Esophagus mucosa (tissue), 1 donor: ENCODE measurements around the gene FAM210A. TPM values are rescaled to one million over a fixed set of nuclear protein-coding genes. Genes with fewer than 3 reads are reported as not detected.
"Not testable (repeated sequence)": the region's sequence is repeated elsewhere in the genome, so short reads cannot be mapped to it uniquely, and the experiment has no call there.

Experiments
- ATAC-seq: fragments of 200-7000 bp; cut with Tn5 transposase; one replicate; pipeline ENCODE4 v1.9.1; 2020
- total RNA-seq: library from RNA; stranded (reverse); gene quantifications from one replicate; pipeline ENCODE4 v1.2.4, GENCODE V29; 2023
- donor health status: DM: yes; HTN: yes; CAD: no.

Gene FAM210A
- total RNA-seq = 14.6 TPM

- peak; percentile 98 for ATAC-seq
These were observed at the start of gene FAM210A, which contains the start of gene RNMT for GRCh38 chr18:13726232-13726971. TSS of gene FAM210A (minus strand) at chr18:13726558. CDS start at chr18:13682077, 44,481 bp downstream. TSS of gene RNMT (plus strand) at chr18:13726673. CDS start at chr18:13731518, 4,845 bp downstream.

GRCh38 chr18:13775058-13775457, 48.7 kb upstream of the FAM210A start:
- no peak for ATAC-seq

- no peak for ATAC-seq
These were observed 36.5 kb upstream of the FAM210A start for GRCh38 chr18:13762690-13763439.

- no peak for ATAC-seq
These were observed 33.7 kb upstream of the FAM210A start for GRCh38 chr18:13760047-13760446.

GRCh38 chr18:13758622-13759021, 32.3 kb upstream of the FAM210A start:
- no peak for ATAC-seq

- ATAC-seq = no peak
These were observed 30.3 kb upstream of the FAM210A start for GRCh38 chr18:13756671-13757070.

- ATAC-seq = no peak
These were observed 29.9 kb upstream of the FAM210A start for GRCh38 chr18:13756261-13756660.

GRCh38 chr18:13751599-13751998, 25.2 kb upstream of the FAM210A start:
- ATAC-seq = not testable (repeated sequence)

- no peak for ATAC-seq
These were observed 20.3 kb upstream of the FAM210A start for GRCh38 chr18:13746633-13747032.

- no peak for ATAC-seq
These were observed 19.3 kb upstream of the FAM210A start for GRCh38 chr18:13745696-13746095.

GRCh38 chr18:13735681-13736080, 9.3 kb upstream of the FAM210A start:
- no peak for ATAC-seq

GRCh38 chr18:13730481-13730880, 4.1 kb upstream of the FAM210A start:
- ATAC-seq = no peak

- peak; percentile 59 for ATAC-seq
These were observed 594 bp upstream of the FAM210A start for GRCh38 chr18:13726972-13727331.

GRCh38 chr18:13725566-13726231, 659 bp downstream of the FAM210A start:
- ATAC-seq = no peak

GRCh38 chr18:13720847-13721246, 5.5 kb downstream of the FAM210A start:
- ATAC-seq = no peak

- no peak for ATAC-seq
These were observed 6.2 kb downstream of the FAM210A start for GRCh38 chr18:13720123-13720522.

- no peak for ATAC-seq
These were observed 9.4 kb downstream of the FAM210A start for GRCh38 chr18:13716916-13717315.

- ATAC-seq = no peak
These were observed 11.0 kb downstream of the FAM210A start for GRCh38 chr18:13715330-13715729.

- no peak for ATAC-seq
These were observed 12.8 kb downstream of the FAM210A start for GRCh38 chr18:13713455-13714055.

- ATAC-seq = no peak
These were observed 13.8 kb downstream of the FAM210A start for GRCh38 chr18:13712400-13713131.

- ATAC-seq = peak; percentile 96
These were observed 15.9 kb downstream of the FAM210A start for GRCh38 chr18:13710414-13710831.

- no peak for ATAC-seq
These were observed 22.5 kb downstream of the FAM210A start for GRCh38 chr18:13703899-13704298.
